Duodenal mucosa (tissue), 2 donors: ENCODE measurements around the gene SCD5.

Experiments
- H3K27ac ChIP-seq: one replicate; pipeline ENCODE4 v1.7.0; 2013; ENCODE audit warnings: low read depth, low read length
- H3K27me3 ChIP-seq, 2 donors: one replicate each; pipeline ENCODE4 v1.7.0; 2013; ENCODE audit warnings: low read length in 2 of 2, control low read depth in 1 of 2; ENCODE audit not compliant: insufficient read depth in 2 of 2, control insufficient read depth in 1 of 2
- H3K36me3 ChIP-seq, 2 donors: one replicate each; pipeline ENCODE4 v1.7.0; 2013; ENCODE audit warnings: low read length in 2 of 2, control low read depth in 1 of 2; ENCODE audit not compliant: insufficient read depth in 2 of 2, control insufficient read depth in 1 of 2
- H3K4me1 ChIP-seq, 2 donors: one replicate each; pipeline ENCODE4 v1.7.0; 2013; ENCODE audit warnings: low read length in 2 of 2, control low read depth in 1 of 2; ENCODE audit not compliant: insufficient read depth in 2 of 2, control insufficient read depth in 1 of 2
- H3K4me3 ChIP-seq, 2 donors: one replicate each; pipeline ENCODE4 v1.7.0; 2013; ENCODE audit warnings: low read length in 2 of 2, low read depth in 1 of 2
- H3K9ac ChIP-seq, 2 donors: one replicate each; pipeline ENCODE4 v1.7.0; 2013; ENCODE audit warnings: low read length in 2 of 2, low read depth in 1 of 2
- H3K9me3 ChIP-seq, 2 donors: one replicate each; pipeline ENCODE4 v1.7.0; 2013; ENCODE audit warnings: low read length in 2 of 2, control low read depth in 1 of 2; ENCODE audit not compliant: control insufficient read depth in 1 of 2

SCD5 gene

GRCh38 chr4:82614838-82615449 is 183.7 kb downstream of the SCD5 start:
- H3K4me1 ChIP-seq = peaks cover 0 to 7% of the 10 kb centered on the region in 2 donors
- no peaks in the 10 kb centered on the region for H3K36me3 ChIP-seq

GRCh38 chr4:82613121-82613520 is 185.5 kb downstream of the SCD5 start:
- no peaks in the 10 kb centered on the region for H3K4me1 ChIP-seq
- no peak overlapping the region for H3K9ac ChIP-seq
- no peaks in the 10 kb centered on the region for H3K36me3 ChIP-seq
- no peaks in the 10 kb centered on the region for H3K27me3 ChIP-seq
- H3K9me3 ChIP-seq = no peaks in the 10 kb centered on the region
- no peak overlapping the region for H3K27ac ChIP-seq
- no peak overlapping the region for H3K4me3 ChIP-seq

More at GRCh38 chr4:82614838-82615449, 183.7 kb downstream of the SCD5 start:
- H3K9ac ChIP-seq = no peak overlapping the region
- H3K27ac ChIP-seq = no peak overlapping the region
- H3K9me3 ChIP-seq = no peaks in the 10 kb centered on the region
- H3K4me3 ChIP-seq = no peak overlapping the region
- no peaks in the 10 kb centered on the region for H3K27me3 ChIP-seq

GRCh38 chr4:82611982-82612381 is 186.6 kb downstream of the SCD5 start:
- Histone ChIP-seq H3K36me3 (no peaks in the 10 kb centered on the region), H3K9ac (no peak overlapping the region), H3K9me3 (no peaks in the 10 kb centered on the region), H3K27ac (no peak overlapping the region), H3K27me3 (no peaks in the 10 kb centered on the region), H3K4me3 (no peak overlapping the region), H3K4me1 (no peaks in the 10 kb centered on the region)

GRCh38 chr4:82611527-82611926 is 187.1 kb downstream of the SCD5 start:
- Histone ChIP-seq H3K4me1 (no peaks in the 10 kb centered on the region), H3K36me3 (no peaks in the 10 kb centered on the region), H3K9me3 (no peaks in the 10 kb centered on the region), H3K27me3 (no peaks in the 10 kb centered on the region), H3K9ac (no peak overlapping the region), H3K27ac (no peak overlapping the region), H3K4me3 (no peak overlapping the region)

DNA sequence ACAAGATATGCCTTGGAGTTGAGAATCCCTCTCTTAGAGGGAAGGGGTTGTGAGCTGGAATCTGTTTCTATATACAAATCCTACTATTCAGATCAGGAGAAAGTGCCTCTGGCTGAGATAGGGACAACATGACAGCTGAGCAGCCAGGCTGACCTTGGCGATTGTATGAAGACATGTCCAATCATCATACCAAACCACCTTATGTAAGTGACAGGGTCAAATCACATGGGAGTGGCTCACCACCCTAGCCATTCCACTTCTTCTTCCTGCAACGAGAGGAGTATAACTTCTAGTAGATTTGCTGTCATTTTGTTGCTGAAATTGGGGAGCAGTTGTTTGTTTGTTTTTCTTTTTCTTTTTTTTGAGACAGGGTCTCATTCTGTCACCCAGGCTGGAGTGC is 188.6 kb downstream of the SCD5 start:
- Histone ChIP-seq H3K36me3 (no peaks in the 10 kb centered on the region), H3K4me1 (no peaks in the 10 kb centered on the region), H3K9ac (no peak overlapping the region), H3K9me3 (no peaks in the 10 kb centered on the region), H3K4me3 (no peak overlapping the region), H3K27ac (no peak overlapping the region), H3K27me3 (no peaks in the 10 kb centered on the region)

GRCh38 chr4:82606622-82607021 is 192.0 kb downstream of the SCD5 start:
- Histone ChIP-seq H3K4me3 (no peak overlapping the region), H3K9ac (no peak overlapping the region), H3K36me3 (no peaks in the 10 kb centered on the region), H3K4me1 (no peaks in the 10 kb centered on the region), H3K9me3 (no peaks in the 10 kb centered on the region), H3K27me3 (no peaks in the 10 kb centered on the region), H3K27ac (no peak overlapping the region)

- H3K4me3 ChIP-seq = no peak overlapping the region
- no peak overlapping the region for H3K27ac ChIP-seq
- H3K9me3 ChIP-seq = no peaks in the 10 kb centered on the region
- no peak overlapping the region for H3K9ac ChIP-seq
- no peaks in the 10 kb centered on the region for H3K27me3 ChIP-seq
- no peaks in the 10 kb centered on the region for H3K36me3 ChIP-seq
- no peaks in the 10 kb centered on the region for H3K4me1 ChIP-seq
Observed at GRCh38 chr4:82604522-82604921, 194.1 kb downstream of the SCD5 start.

DNA sequence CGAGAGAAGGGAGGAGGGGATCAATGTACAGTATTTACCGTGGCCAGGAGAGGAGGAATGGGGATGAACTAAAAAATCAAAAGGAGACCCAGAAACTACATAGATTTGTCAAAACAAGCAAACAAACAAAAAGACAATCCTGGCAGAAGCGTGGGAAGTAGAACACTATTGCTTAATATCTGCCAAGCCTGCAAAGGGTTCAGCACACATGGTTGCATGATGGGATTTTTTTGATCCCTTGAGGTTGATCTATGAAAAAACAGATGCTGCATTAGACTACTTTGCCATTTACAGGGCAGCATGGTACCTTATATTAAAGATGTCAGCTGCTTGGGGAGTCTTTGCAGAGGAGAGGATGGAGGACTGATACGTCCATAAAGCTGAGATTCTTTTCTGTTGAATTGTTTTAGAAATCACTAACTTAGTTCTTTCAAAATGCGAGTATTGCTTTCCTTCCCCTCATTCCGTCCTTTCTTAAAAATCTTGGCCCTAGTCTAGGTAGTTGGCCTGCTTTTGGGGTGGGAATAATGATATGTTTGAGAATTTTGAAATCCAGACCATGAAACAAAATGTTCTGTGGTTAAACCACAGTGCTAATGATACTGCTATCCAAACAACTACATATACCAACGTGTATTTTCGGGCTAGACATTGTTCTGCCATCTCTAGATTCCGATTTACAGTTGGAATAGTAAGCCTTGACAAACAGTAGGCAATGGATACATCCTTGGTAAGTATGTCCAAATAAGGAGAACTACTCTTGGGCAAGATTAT is 197.2 kb downstream of the SCD5 start:
- H3K4me1 ChIP-seq = no peaks in the 10 kb centered on the region
- no peak overlapping the region for H3K9ac ChIP-seq
- H3K27ac ChIP-seq = no peak overlapping the region

GRCh38 chr4:82599336-82599735 is 199.3 kb downstream of the SCD5 start:
- Histone ChIP-seq H3K27me3 (no peaks in the 10 kb centered on the region), H3K27ac (no peak overlapping the region), H3K36me3 (no peaks in the 10 kb centered on the region), H3K9ac (no peak overlapping the region), H3K9me3 (no peaks in the 10 kb centered on the region), H3K4me3 (no peak overlapping the region), H3K4me1 (no peaks in the 10 kb centered on the region)

More for the DNA sequence above, 197.2 kb downstream of the SCD5 start:
- Histone ChIP-seq H3K9me3 (no peaks in the 10 kb centered on the region), H3K4me3 (no peak overlapping the region), H3K27me3 (no peaks in the 10 kb centered on the region), H3K36me3 (no peaks in the 10 kb centered on the region)

- Histone ChIP-seq H3K4me1 (peaks cover 0 to 11% of the 10 kb centered on the region in 2 donors), H3K9ac (no peak overlapping the region), H3K36me3 (no peaks in the 10 kb centered on the region), H3K9me3 (no peaks in the 10 kb centered on the region), H3K27ac (no peak overlapping the region), H3K4me3 (no peak overlapping the region), H3K27me3 (no peaks in the 10 kb centered on the region)
Observed at GRCh38 chr4:82594456-82594855, 204.1 kb downstream of the SCD5 start.
